ENCODE data around the gene ITGA3.
A peak's percentile ranks its signal among the peaks of the same experiment; 100 is the strongest.

ITGA3 gene

GRCh38 chr17:50055426-50056216 is at the start of gene ITGA3:
Gene ITGA3 (plus strand): TSS chr17:50056110. CDS start chr17:50056440, 330 bp downstream.
- DNase-seq, result peak; percentile 59

DNA sequence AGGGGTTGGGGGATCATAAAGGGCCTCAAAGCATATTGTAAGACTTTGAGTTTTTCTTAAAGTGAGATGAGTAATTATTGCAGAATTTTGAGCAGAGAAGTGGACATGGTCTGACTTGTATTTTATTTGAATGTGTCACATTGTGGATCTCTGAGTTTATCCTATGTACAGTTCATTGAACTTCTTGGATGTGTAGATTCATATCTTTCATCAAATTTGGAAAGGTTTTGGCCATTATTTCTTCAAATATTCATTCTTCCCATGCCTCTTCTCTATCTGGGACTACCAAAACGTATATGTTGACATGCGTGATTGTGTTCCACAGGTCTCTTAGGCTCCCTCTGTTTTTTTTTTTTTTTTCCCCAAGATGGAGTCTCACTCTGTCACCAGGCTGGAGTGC is 46.6 kb upstream of the ITGA3 start:
- DNase-seq, result no peak

GRCh38 chr17:50013079-50013478 is 42.8 kb upstream of the ITGA3 start:
- no peak for DNase-seq

DNA sequence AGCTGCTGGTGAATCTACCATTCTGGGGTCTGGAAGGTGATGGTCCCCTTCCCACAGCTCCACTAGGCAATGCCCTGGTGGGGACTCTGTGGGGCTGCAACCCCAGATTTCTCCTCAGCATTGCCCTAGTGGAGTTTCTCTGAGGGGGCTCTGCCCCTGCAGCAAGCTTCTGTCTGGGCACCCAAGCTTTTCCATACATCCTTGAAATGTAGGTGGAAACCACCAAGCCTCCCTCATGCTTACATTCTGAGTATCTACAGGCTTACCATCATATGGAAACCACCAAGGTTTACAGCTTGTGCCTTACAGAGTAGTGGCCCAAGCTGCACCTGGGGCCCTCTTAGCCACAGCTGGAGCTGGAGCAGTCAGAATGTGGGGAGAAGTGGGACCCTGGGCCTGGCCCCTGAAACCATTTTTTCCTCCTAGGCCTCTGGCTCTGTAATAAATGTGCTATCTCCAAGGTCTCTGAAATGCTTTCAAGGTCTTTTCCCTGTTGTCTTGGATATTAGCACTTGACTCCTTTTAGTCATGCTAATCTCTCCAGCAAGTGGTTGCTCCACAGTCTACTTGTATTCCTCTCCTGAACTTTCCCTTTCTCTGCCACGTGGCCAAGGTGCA is 41.3 kb upstream of the ITGA3 start:
- DNase-seq, result no peak

- no peak for DNase-seq
These were observed 40.8 kb upstream of the ITGA3 start for GRCh38 chr17:50015146-50015545.

DNA sequence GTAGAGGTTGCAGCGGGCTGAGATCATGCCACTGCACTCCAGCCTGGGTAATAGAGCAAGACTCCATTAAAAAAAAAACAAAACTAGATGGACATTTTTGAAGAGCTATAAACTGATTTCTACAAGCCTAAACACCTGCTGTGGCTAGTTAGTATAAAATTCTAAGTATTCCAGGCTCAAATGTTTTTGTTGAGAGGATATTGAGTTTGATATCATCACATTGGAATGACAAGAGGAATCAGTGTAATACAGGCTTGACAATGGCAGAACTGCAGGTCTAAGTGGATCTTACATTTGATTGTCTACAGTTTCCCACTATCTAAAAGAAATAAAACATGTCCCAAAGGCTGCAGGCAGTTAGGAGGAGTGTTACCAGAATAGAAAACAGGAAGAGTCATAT is 37.0 kb upstream of the ITGA3 start:
- no peak for DNase-seq

DNA sequence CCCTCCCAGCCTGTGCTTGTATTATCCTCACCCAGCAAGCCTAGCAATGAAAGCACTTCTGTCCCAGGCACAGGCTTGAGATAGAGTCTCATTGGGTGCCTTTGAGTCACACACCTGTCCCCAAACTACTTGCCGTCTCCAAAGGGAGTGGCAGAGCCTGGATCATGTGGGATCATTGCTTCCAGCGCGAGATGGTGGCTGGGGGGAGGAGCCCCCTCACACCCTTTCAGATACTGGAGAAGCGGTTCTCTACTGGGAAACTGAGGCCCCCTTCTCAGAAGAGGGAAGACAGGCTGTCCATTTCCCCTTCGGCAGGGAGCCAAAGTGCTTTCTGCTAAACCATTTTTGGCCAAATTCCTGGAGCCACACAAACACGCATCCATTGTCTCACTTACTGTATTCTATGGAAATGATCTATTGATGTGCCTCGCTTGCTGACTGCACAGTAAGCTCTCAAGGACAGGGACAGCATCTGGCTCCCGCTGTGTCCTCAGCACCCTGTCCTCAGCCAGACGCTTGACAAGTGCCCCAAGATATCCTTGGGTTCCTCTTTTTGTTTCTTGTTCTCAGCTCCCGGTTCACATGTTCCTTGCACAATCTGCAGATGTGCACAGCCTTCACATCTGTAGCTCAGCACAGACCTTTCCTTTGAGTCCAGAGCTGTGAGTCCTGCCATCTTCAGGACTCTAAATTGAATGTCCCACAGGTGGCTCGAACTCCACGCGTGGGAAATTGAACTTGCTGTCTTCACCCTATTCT is 34.9 kb upstream of the ITGA3 start:
- no peak for DNase-seq

- DNase-seq, result no peak
These were observed 34.1 kb upstream of the ITGA3 start for GRCh38 chr17:50021681-50022370.

DNA sequence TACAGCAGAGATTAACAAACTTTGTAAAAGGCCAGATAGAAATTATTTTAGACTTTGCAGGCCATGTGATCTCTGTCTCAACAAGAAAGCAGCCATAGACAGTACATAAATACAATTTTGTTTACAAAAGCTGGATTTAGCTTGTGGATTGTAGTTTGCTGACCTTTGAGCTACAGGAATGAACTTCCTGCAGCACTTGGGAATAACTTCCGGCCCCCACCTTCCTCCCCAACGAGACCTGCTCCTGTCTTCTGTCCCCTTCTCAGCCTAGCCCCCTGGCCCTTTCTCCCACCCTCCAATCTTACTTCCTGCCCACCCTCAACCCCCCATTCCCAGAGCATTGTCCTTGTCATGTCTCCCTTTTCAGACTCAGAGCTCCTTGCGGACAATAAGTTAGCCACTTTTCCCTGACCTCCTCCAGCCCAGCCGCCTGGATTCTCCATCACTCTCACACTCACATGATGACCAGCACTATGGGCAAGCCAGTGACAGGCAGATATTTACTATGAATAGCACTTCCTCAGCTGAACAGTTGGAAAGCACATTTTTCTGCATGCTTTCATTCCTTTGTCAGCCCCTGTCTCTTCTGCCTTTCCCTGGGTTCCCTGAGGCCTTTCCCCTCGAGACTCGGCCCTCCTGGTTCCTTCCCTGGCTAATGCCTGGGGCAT is 33.3 kb upstream of the ITGA3 start:
- no peak for DNase-seq

DNA sequence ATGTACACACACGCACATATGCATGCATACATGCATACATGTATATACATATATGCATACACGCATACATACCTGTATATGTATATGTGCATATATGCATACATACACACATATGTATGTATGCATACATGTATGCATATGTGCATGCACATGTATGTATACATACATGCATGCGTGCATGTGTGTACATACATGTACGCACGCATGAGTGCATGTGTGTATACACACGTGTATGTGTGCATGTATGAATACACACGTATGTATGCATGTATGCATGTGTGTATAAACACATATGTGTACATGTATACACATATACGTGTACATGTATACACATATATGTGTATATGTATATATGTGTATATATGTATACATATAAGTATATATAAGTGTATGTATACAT is 32.4 kb upstream of the ITGA3 start:
- DNase-seq, result no peak

- no peak for DNase-seq
These were observed 31.1 kb upstream of the ITGA3 start for GRCh38 chr17:50024808-50025207.

DNA sequence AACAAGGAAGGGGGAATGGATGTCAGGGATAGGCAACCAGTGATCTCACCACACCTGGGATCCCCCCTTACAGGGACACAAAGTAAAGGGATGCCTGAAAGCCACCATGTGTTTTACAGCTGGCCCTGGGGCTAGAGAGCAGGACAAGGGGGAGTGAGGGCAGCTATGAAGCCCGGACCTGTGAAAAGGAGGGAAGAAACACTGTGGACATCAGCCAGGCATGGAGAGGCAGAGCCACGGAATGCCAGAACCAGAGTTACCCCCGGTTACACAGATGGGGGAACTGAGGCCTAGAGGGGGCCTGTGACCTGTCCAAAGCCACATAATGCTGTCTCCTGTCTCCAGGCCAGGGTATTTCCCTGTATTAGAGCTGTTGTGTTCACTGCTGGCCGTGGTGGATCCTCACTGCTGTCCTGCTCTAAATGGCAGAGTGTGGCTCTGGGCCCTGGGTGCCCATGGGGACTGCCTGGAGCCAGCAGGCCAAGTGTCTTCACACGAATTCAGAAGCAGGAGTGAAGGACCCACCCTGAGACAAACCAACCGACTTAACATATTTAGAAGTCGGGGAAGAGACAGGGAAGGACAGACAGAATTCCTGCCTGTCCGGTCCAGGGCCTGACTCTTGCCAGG is 29.7 kb upstream of the ITGA3 start:
- no peak for DNase-seq

DNA sequence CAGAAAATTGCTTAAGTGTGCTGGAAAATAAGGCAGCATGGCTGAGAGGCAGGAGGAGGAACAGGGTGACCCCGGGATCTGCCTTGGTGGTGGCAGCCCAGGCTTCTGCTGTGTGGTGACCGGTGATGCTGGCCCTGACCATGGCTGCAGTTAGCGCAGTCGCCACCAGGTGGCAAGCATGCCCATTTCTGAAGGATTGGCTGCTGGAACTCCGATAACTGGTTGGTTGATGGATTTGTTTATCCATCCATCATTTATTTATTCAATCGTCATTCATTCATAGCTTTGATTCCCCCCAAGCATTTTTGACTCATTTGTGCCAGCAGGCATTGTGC is 29.1 kb upstream of the ITGA3 start:
- peak; percentile 81 for DNase-seq

- DNase-seq, result no peak
These were observed 28.6 kb upstream of the ITGA3 start for GRCh38 chr17:50027172-50027880.

DNA sequence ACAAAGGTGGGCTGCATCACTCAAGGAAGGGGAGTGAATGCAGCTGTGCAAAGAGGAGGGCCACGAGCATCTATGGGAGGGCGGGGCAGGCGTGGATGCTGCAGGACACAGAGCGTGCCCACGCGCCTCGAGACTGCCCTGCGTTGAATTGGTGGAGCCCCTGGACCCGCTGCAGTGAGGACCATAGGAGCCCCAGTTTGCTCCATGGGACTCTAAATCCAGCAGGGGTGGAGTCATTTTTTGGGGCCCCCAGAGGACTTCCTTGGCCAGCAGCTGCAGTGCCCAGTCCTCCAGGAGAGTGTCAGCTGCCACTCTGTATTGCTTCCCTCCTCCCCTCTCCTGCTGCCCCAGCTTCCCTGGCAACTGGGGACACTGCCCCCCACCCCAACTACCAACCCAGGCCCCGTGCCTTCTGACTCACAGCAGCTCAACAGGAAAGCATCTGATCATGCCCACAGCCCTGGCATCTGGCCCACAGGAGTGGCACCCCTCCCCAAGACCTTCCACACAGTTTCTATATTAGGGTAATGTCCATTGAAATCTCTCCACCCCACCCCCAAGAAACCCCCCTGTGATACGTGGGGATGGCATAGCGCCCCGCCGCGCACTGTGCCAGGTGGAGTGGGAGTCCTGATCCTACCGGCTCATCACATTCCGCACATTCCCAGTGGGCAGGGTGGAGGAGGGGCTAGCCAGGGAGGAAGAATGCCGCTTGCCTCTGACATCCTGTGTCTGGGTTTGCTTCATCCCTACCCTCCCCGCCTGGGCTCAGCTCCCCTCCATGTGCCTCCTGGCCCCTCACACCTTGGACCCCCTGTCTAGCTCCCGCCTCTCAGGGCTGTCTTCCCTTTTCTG is 27.8 kb upstream of the ITGA3 start:
- DNase-seq, result no peak

DNA sequence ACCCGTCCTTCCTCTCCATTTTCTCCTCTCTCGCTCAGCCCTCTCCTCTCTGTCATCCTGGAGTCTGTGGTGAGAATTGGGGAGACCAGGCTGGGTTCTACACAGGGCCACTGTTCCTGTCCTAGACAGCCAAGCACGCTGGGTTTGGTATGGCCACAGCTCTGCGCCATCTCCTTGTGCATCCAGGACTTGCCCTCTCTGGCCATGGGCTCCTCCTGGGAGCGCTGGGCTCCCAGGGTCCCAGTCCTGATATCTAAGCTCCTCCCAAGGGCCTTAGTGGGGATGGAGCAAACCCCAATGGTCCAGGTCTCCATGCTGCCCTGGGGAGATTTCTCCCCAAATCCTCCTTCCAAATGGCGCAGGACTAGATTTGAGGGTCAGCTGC is 27.2 kb upstream of the ITGA3 start:
- no peak for DNase-seq

- no peak for DNase-seq
These were observed 26.7 kb upstream of the ITGA3 start for GRCh38 chr17:50029185-50029584.

DNA sequence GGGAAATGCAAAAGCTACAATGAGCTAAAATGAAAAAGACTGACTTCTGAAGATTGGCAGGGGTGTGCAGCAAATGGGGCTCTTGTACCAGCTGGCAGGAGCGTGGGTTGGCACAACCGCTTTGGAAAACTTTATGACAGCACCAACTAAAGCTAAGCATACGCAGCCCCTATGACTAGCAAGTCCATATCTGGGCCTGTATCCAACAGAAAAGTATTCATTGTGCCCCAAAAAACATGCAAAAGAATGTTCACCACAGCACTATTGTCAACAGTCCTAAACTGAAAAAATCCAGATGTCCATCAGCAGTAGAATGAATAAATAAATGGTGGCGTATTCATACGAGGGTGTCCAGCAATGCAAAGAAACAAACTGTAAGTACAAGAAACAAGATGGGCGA is 22.6 kb upstream of the ITGA3 start:
- DNase-seq, result no peak

GRCh38 chr17:50034498-50035364 is 21.2 kb upstream of the ITGA3 start:
- DNase-seq, result no peak

DNA sequence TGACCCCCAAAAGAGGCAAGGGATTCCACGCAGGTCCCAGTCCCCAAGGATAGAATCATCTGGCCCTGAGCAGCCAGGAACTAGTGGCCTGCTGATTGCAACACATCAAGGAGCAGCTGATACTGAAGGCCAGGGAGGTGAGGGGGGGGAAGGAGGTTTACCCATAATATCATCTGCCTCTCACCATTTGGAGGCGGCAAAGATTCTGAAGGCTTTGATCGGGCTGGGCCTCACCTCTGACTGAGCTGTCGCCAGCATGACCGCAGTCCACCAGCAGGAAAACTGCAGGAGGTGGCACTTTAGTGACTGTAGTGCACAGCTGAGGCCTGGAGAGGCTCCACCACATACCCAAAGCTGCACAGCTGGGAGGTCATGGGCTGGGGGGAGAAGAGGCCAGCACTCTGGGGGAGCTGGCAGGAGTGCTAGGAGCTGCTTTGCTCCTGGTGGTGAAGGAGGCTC is 20.5 kb upstream of the ITGA3 start:
- no peak for DNase-seq
